Mammary epithelial cell (primary cell): ENCODE data around the gene ZNF724.

Experiments
- EZH2 ChIP-seq: IDR thresholded peaks from 2 replicates; pipeline ENCODE4 v1.6.1; 2012; ENCODE audit warnings: low read length, inconsistent platforms, borderline replicate concordance
- TF ChIP-seq, protein P1 (sequence below), 2 donors: IDR thresholded peaks in 1 of 2; conservative IDR thresholded peaks in 1 of 2; 2 replicates each; pipeline ENCODE4 v1.5.1; 2011 to 2012; ENCODE audit warnings: inconsistent platforms in 2 of 2, low read length in 2 of 2, mild to moderate bottlenecking in 2 of 2, control low read depth in 1 of 2, low read depth in 1 of 2; ENCODE audit not compliant: insufficient read depth in 1 of 2; ENCODE audit errors: extremely low read depth in 1 of 2

DNA sequence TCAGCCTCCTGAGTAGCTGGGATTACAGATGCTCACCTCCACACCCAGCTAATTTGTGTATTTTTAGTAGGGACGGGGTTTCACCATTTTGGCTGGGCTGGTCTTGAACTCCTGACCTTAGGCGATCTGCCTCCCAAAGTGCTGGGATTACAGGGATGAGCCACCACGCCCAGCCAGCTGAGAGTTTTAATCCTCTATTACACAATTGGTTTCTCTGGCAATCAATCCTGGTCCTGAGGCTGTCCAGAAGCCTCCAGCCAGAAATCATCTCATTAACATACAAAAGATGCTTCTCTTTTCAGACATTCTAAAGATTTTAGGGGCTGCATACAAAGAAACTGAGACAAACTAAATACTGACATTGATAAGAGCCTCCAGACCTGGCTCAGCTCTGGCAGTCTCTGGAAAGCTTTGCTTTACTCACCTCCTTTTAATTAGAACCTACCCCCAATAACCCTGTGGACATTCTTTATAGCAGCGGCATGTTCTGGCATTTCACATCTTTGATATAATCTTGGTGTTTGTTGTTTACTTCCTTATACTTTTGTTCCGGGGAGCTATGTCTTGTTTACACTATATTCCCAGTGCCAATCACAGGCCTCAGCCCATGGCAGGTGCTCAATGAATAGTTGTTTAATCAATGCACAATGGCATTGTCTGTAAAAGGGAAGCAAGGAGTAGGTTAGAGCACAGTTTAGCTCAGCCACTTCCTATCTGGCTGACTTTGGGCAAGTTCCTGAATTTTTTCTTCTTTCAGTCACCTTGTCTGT lies 4.1 kb upstream of the ZNF724 start:
- TF ChIP-seq, protein P1, sequence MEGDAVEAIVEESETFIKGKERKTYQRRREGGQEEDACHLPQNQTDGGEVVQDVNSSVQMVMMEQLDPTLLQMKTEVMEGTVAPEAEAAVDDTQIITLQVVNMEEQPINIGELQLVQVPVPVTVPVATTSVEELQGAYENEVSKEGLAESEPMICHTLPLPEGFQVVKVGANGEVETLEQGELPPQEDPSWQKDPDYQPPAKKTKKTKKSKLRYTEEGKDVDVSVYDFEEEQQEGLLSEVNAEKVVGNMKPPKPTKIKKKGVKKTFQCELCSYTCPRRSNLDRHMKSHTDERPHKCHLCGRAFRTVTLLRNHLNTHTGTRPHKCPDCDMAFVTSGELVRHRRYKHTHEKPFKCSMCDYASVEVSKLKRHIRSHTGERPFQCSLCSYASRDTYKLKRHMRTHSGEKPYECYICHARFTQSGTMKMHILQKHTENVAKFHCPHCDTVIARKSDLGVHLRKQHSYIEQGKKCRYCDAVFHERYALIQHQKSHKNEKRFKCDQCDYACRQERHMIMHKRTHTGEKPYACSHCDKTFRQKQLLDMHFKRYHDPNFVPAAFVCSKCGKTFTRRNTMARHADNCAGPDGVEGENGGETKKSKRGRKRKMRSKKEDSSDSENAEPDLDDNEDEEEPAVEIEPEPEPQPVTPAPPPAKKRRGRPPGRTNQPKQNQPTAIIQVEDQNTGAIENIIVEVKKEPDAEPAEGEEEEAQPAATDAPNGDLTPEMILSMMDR (conservative IDR thresholded peaks at IDR 0.05 in 1 of 2, IDR thresholded peaks at IDR 0.05 in 1 of 2; ENCODE audit: extremely low read depth in 1 of 2, insufficient read depth in 1 of 2, low read depth in 1 of 2, low read length in 2 of 2) = no peak
- TF ChIP-seq EZH2 = no peak
